WI38 (cell line): ENCODE measurements around the gene CDH11.

Experiments used
- H3K4me3 ChIP-seq: 2 replicates; pipeline ENCODE4 v1.5.1; 2011; ENCODE audit warnings: low read depth, mild to moderate bottlenecking, control low read depth, low read length
- CTCF ChIP-seq: IDR thresholded peaks from 2 replicates; pipeline ENCODE4 v1.5.1; 2012; ENCODE audit warnings: low read depth, mild to moderate bottlenecking, control low read depth, low read length

CDH11 gene

GRCh38 chr16:65054457-65054856 lies 67.4 kb downstream of the CDH11 start:
- no peak for TF ChIP-seq CTCF
- H3K4me3 ChIP-seq = no peak overlapping the region

DNA sequence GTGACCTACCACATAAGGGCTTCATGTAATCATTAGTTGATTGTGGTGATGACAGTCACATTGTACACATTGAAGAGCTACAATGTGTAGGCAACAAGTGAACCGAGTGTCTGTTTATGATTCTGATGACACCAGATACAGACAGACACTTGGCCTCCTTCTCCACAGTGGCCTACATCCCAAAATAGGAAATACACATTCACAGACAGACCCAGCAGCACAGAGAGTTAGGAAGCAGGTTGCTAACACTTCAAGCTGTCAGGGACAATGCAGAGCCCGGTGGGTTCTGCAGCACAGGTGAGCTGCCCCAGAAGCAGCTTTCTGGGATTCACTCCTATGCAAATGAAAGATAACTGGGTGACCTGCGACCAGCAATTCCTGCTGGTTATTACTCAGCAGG lies 72.2 kb downstream of the CDH11 start:
- H3K4me3 ChIP-seq = no peak overlapping the region
- no peak for TF ChIP-seq CTCF

DNA sequence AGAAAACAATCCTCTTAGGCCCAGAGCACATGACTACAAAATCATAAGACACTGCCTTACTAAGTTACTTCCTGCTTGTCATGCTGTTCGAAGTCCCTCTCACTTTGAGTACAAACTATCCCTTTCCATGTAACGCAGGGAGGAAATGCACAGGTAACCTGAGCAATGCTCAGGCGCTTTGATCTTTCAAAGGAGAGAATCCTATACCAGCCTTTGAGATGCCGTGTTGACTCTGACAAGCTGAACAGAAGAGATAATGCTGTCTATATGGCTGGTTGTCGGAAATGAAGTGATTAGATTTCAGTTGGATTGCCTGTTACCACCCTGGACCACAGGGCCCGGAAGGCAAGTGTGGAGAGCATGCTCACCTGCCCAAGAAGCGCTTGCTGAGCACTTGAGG lies 75.9 kb downstream of the CDH11 start:
- TF ChIP-seq CTCF = no peak
- no peak overlapping the region for H3K4me3 ChIP-seq

DNA sequence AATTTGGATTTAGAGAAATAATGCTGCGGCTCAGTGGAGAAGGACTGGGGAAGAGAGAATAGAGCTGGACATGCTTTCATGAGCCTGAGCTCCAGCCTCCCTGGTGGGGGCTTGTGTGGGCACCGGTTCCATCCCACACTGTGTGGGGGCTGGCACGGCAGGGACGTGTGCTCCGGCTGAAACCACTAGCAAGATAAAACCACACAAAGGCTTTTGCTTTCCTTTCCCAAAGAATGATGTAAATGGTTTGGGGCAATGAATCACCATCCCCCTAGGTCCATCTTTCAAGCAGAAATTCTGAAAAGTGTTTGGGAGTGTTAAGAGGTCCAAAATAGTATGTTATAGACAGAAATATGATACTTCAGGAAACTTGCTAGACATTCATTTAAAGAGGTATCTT lies 77.0 kb downstream of the CDH11 start:
- TF ChIP-seq CTCF = no peak
- no peak overlapping the region for H3K4me3 ChIP-seq

GRCh38 chr16:65044026-65044425 lies 77.8 kb downstream of the CDH11 start:
- no peak overlapping the region for H3K4me3 ChIP-seq
- TF ChIP-seq CTCF = no peak

GRCh38 chr16:65042438-65043365 lies 79.2 kb downstream of the CDH11 start:
- TF ChIP-seq CTCF = no peak
- no peak overlapping the region for H3K4me3 ChIP-seq

GRCh38 chr16:65041667-65042066 lies 80.2 kb downstream of the CDH11 start:
- no peak overlapping the region for H3K4me3 ChIP-seq
- no peak for TF ChIP-seq CTCF
